ENCODE results near the gene SYT10.
"Not testable (repeated sequence)": the region's sequence is repeated elsewhere in the genome, so short reads cannot be mapped to it uniquely, and the experiment has no call there.

The SYT10 gene

DNA sequence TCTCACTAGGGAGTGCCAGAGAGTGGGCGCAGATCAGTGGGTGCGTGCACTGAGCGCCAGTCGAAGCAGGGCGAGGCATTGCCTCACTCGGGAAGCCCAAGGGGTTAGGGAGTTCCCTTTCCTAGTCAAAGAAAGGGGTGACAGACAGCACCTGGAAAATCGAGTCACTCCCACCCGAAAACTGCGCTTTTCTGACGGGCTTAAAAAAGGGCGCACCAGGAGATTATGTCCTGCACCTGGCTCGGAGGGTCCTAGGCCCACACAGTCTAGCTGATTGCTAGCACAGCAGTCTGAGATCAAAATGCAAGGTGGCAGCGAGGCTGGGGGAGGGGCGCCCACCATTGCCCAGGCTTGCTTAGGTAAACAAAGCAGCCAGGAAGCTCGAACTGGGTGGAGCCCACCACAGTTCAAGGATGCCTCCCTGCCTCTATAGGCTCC lies 107.6 kb downstream of the SYT10 start:
- DNase-seq: not testable (repeated sequence)

DNA sequence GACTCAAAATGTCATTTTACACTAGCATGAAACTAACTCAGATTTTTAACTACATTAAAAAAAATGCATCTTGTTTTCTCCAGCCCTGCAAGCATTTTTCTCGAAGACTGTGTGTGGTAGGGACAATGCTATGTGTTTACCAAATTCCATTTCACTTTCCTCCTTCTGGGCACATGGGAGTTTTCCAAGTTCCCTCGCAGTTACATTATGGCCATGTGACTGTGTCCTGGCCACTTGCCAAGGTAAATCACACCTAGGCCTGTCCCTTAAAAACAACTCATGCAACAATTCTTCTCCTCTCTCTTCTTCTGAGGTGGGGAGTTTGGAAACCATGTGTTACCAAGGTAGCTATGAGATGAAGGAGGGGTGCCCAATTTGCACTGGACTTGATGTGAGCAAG lies 108.7 kb downstream of the SYT10 start:
- DNase-seq: no peak

All from effector CD8-positive, alpha-beta T cell (primary cell).